RWPE2 (cell line): Measurements from ENCODE around the gene TRIM16.

Source experiments
- ATAC-seq: fragments of 200-7000 bp; cut with Tn5 transposase; 3 replicates; pipeline ENCODE4 v1.9.1; 2021; ENCODE audit warnings: low read depth
- DNase-seq: peaks from one replicate; pipeline ENCODE4 v3.0.0-alpha.2; 2020; ENCODE audit warnings: low spot score
- H3K27ac ChIP-seq: fragments of 450-650 bp; 2 replicates; pipeline ENCODE4 v1.5.1; 2017; ENCODE audit warnings: mild to moderate bottlenecking; ENCODE audit not compliant: poor library complexity, severe bottlenecking
- H3K27me3 ChIP-seq: fragments of 250-450 bp; sonication (Bioruptor Pico); 2 replicates; pipeline ENCODE4 v1.5.1; 2021; ENCODE audit warnings: mild to moderate bottlenecking, moderate library complexity; ENCODE audit not compliant: insufficient read depth, poor library complexity, severe bottlenecking
- H3K36me3 ChIP-seq: fragments of 250-450 bp; sonication (Bioruptor Pico); 2 replicates; pipeline ENCODE4 v1.5.1; 2020; ENCODE audit warnings: low read depth, mild to moderate bottlenecking, moderate library complexity
- H3K4me1 ChIP-seq: fragments of 250-450 bp; sonication (Bioruptor Pico); 2 replicates; pipeline ENCODE4 v1.5.1; 2021; ENCODE audit warnings: mild to moderate bottlenecking, moderate library complexity; ENCODE audit not compliant: insufficient read depth, poor library complexity, severe bottlenecking
- H3K4me3 ChIP-seq: fragments of 250-450 bp; sonication (Bioruptor Pico); 2 replicates; pipeline ENCODE4 v1.5.1; 2021; ENCODE audit warnings: mild to moderate bottlenecking, moderate library complexity; ENCODE audit not compliant: severe bottlenecking
- H3K9me3 ChIP-seq: fragments of 250-450 bp; sonication (Bioruptor Pico); 2 replicates; pipeline ENCODE4 v1.5.1; 2021; ENCODE audit warnings: mild to moderate bottlenecking, moderate library complexity; ENCODE audit not compliant: severe bottlenecking
- TF ChIP-seq, protein P1 (sequence below): fragments of 450-650 bp; IDR thresholded peaks from one replicate; pipeline ENCODE4 v1.5.1; 2017; ENCODE audit warnings: mild to moderate bottlenecking, moderate library complexity; ENCODE audit not compliant: poor library complexity, severe bottlenecking

The TRIM16 gene

DNA sequence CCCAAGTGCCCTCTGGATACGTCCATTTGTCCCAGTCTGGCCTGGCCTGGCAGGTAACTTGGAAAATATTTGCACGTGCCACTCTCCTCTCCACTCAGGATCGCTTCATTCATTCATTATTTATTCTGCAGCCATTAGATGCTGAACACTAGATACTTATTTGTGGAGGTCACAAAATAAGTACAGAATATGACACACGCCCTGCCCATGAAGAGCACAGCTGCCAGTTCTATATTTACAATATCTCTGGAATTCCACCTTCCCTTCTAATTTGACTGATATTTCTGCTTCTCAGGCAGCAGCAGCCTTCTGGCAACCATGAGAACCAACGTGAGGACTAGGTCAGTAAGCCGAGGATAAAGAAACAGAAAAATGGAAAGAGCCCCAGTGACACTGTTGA is 20.9 kb downstream of the TRIM16 start:
- no peak for ATAC-seq
- H3K27me3 ChIP-seq: no peaks in the 10 kb centered on the region
- peaks cover 31% of the 10 kb centered on the region for H3K4me1 ChIP-seq
- TF ChIP-seq, protein P1, sequence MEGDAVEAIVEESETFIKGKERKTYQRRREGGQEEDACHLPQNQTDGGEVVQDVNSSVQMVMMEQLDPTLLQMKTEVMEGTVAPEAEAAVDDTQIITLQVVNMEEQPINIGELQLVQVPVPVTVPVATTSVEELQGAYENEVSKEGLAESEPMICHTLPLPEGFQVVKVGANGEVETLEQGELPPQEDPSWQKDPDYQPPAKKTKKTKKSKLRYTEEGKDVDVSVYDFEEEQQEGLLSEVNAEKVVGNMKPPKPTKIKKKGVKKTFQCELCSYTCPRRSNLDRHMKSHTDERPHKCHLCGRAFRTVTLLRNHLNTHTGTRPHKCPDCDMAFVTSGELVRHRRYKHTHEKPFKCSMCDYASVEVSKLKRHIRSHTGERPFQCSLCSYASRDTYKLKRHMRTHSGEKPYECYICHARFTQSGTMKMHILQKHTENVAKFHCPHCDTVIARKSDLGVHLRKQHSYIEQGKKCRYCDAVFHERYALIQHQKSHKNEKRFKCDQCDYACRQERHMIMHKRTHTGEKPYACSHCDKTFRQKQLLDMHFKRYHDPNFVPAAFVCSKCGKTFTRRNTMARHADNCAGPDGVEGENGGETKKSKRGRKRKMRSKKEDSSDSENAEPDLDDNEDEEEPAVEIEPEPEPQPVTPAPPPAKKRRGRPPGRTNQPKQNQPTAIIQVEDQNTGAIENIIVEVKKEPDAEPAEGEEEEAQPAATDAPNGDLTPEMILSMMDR: no peak
- H3K4me3 ChIP-seq: no peak overlapping the region
- DNase-seq: no peak
- peaks cover 12% of the 10 kb centered on the region for H3K36me3 ChIP-seq
- H3K27ac ChIP-seq: peak overlapping the region; percentile 99
- H3K9me3 ChIP-seq: no peaks in the 10 kb centered on the region

- H3K27ac ChIP-seq: peak overlapping the region; percentile 99
- peaks cover 12% of the 10 kb centered on the region for H3K36me3 ChIP-seq
- H3K27me3 ChIP-seq: no peaks in the 10 kb centered on the region
- TF ChIP-seq, protein P1: no peak
- H3K9me3 ChIP-seq: no peaks in the 10 kb centered on the region
- no peak overlapping the region for H3K4me3 ChIP-seq
- H3K4me1 ChIP-seq: peaks cover 36% of the 10 kb centered on the region
- ATAC-seq (peak; percentile 43), DNase-seq (no peak)
Measured at GRCh38 chr17:15662681-15663080, 21.4 kb downstream of the TRIM16 start.

DNA sequence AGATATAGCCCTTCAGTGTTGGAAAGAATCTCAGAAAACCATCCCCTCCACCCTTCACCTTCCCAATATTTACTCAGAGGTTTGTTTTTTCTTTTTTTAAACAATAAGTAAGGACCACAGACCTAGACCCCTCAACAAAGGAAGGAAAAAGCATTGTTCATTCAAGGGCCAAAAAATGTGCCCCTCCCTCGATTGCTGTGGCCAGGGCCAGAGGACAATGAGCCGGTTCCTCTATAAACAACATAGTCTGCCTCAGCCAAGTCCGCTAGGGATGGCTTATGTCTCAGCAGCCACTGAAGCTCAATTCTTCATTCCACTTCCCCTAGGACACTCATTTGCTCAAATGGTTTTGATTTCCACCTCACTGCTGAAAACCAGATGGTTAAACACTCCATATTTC is 24.0 kb downstream of the TRIM16 start:
- no peaks in the 10 kb centered on the region for H3K9me3 ChIP-seq
- ATAC-seq (no peak), DNase-seq (no peak)
- peaks cover 49% of the 10 kb centered on the region for H3K4me1 ChIP-seq
- no peaks in the 10 kb centered on the region for H3K27me3 ChIP-seq
- H3K27ac ChIP-seq: peak overlapping the region; percentile 99
- TF ChIP-seq, protein P1: no peak
- no peak overlapping the region for H3K4me3 ChIP-seq
- peaks cover 9% of the 10 kb centered on the region; the same call in 1 of the 2 replicates for H3K36me3 ChIP-seq

DNA sequence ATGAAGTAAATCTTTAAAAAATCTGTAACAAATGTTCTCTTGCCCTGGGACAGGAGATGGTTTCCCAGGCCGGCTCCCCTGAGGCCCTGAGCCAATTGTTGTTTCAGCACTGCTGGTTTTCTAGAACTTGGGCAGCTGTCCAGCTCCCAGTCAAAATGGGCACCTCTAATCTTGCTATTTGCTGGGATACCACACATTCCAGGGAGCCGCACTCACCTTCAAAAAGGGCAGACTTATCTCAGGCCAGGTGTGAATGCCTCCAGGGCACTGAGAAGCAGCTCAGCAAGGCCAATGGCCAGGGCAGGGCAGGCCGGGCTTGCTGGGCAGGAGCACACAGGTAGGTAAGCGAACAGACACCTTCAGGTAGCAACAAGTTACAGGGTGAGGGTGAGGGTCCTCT is 24.4 kb downstream of the TRIM16 start:
- Histone ChIP-seq H3K4me3 (no peak overlapping the region), H3K36me3 (peaks cover 9% of the 10 kb centered on the region; the same call in 1 of the 2 replicates), H3K27me3 (no peaks in the 10 kb centered on the region), H3K9me3 (no peaks in the 10 kb centered on the region), H3K4me1 (peaks cover 49% of the 10 kb centered on the region), H3K27ac (peak overlapping the region; percentile 99)
- TF ChIP-seq, protein P1: no peak
- peak; percentile 96 for DNase-seq
- ATAC-seq: peak; percentile 90

- DNase-seq (no peak), ATAC-seq (no peak; the same call in 2 of the 3 replicates)
- Histone ChIP-seq H3K4me1 (peaks cover 49% of the 10 kb centered on the region), H3K36me3 (peaks cover 6% of the 10 kb centered on the region; the same call in 1 of the 2 replicates), H3K9me3 (no peaks in the 10 kb centered on the region), H3K27me3 (no peaks in the 10 kb centered on the region), H3K27ac (peak overlapping the region; percentile 99), H3K4me3 (no peak overlapping the region)
- TF ChIP-seq, protein P1: no peak
Measured at GRCh38 chr17:15659236-15659635, 24.9 kb downstream of the TRIM16 start.
